ENCODE measurements around the gene WDPCP. TPM values are rescaled to one million over a fixed set of nuclear protein-coding genes. Genes with fewer than 3 reads are reported as not detected.

WDPCP gene
- total and polyA plus RNA-seq, 2 of the 8 experiments (the other 6 are each of a cell fraction or from before 2014, with no cell fraction given): 9.3 to 25.8 TPM

DNA sequence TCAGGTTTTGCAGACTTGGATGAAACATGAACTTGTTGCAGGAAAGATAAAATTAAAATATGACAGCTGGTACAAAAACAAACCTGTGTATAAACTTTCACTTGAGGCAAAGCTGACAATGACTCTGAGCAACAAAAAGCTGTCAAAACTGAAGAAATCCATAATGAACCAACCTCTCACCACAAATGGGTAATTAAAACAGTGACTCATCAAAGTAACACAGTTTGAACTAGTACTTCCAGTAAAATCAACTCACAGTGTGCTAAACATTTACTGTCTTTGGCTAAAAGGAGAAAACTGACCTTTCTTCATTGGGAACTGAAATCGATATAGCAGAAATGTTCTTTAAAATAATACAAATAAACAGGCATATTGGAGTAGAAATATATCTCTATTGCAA lies 209.7 kb downstream of the WDPCP start:
- H3K79me1 ChIP-seq (ENCODE audit: low read depth, low read length): no peaks in the 10 kb centered on the region
- POLR2A ChIA-PET (ENCODE audit: partially characterized antibody): no interaction called here

More for the DNA sequence above, 209.7 kb downstream of the WDPCP start:
- no peak overlapping the region for H3K23ac ChIP-seq (ENCODE audit: insufficient read length)
- FAIRE-seq (no peak), DNase-seq (ENCODE audit: low read depth in 1 of 2, low spot score in 2 of 2) (no peak)
- H3K18ac ChIP-seq (ENCODE audit: extremely low read depth, low read length): no peak overlapping the region
- WGBS, 2 experiments (ENCODE audit: extremely low coverage in 1 of 2, insufficient coverage in 1 of 2, insufficient read length in 1 of 2, insufficient replicate concordance in 2 of 2, low coverage in 1 of 2, low lambda C conversion rate in 2 of 2, missing lambda C conversion rate in 1 of 2): 91% methylated on average over 1 of the region's 1 CpG; no CpG with 5 or more reads in 1 of the 2 experiments
- no peak overlapping the region for H3K4ac ChIP-seq (replicated peaks; ENCODE audit: insufficient read length, low read depth, low read length)
- H4K20me1 ChIP-seq (replicated peaks in 1 of 2; ENCODE audit: control insufficient read depth in 1 of 2, insufficient read depth in 2 of 2, low read length in 2 of 2): no peaks in the 10 kb centered on the region
- no peak overlapping the region for H2AFZ ChIP-seq (ENCODE audit: low read length)
- peaks cover 0 to 9% (median 0%) of the 10 kb centered on the region in 4 experiments; a peak in 2 of 7 replicates for H3K4me1 ChIP-seq (replicated peaks in 1 of 4; ENCODE audit: control insufficient read depth in 3 of 4, insufficient read depth in 4 of 4, low read length in 3 of 4)
- H3K79me2 ChIP-seq (ENCODE audit: control insufficient read depth in 1 of 2, insufficient read depth in 2 of 2, low read length in 2 of 2): no peaks in the 10 kb centered on the region
- no peak overlapping the region for H2BK5ac ChIP-seq (ENCODE audit: low read depth, low read length)
- no peaks in the 10 kb centered on the region for H3K27me3 ChIP-seq (replicated peaks in 1 of 4; ENCODE audit: control insufficient read depth in 3 of 4, extremely low read depth in 1 of 4, insufficient read depth in 3 of 4, low read length in 3 of 4)
- H4K91ac ChIP-seq (replicated peaks; ENCODE audit: insufficient read length, low read length): no peak overlapping the region
- no peaks in the 10 kb centered on the region for H3K23me2 ChIP-seq (ENCODE audit: low read depth, low read length)
- no peak overlapping the region for H3K4me2 ChIP-seq (ENCODE audit: insufficient read depth in 1 of 2, low read depth in 2 of 2, low read length in 2 of 2)
- no peak overlapping the region for H4K5ac ChIP-seq (ENCODE audit: insufficient read length, low read depth, low read length)
- no peak overlapping the region for H3K56ac ChIP-seq (replicated peaks; ENCODE audit: insufficient read length, low read depth, low read length)
- H3K4me3 ChIP-seq (ENCODE audit: extremely low read depth in 1 of 4, insufficient read depth in 2 of 4, low read depth in 3 of 4, low read length in 4 of 4): no peak overlapping the region
- H4K8ac ChIP-seq (ENCODE audit: extremely low read depth, insufficient read depth, low read length): no peak overlapping the region
- no peak overlapping the region for H2BK12ac ChIP-seq (ENCODE audit: low read depth, low read length)
- H2BK20ac ChIP-seq (ENCODE audit: low read length): no peak overlapping the region
- H3K36me3 ChIP-seq (ENCODE audit: control insufficient read depth in 2 of 4, insufficient read depth in 4 of 4, low read length in 3 of 4): no peaks in the 10 kb centered on the region; a peak in 1 of 8 replicates
- CTCF ChIA-PET (ENCODE audit: partially characterized antibody): no interaction called here
- no peak overlapping the region for H3K27ac ChIP-seq (ENCODE audit: low read depth, low read length)
- no peak overlapping the region for H3K9ac ChIP-seq (replicated peaks in 1 of 4; ENCODE audit: extremely low read depth in 1 of 4, low read depth in 3 of 4, low read length in 3 of 4)
- TF ChIP-seq, protein P1, sequence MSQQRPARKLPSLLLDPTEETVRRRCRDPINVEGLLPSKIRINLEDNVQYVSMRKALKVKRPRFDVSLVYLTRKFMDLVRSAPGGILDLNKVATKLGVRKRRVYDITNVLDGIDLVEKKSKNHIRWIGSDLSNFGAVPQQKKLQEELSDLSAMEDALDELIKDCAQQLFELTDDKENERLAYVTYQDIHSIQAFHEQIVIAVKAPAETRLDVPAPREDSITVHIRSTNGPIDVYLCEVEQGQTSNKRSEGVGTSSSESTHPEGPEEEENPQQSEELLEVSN (IDR thresholded peaks at IDR 0.05): no peak
- H3K14ac ChIP-seq (ENCODE audit: insufficient read length): no peak overlapping the region
- no peak overlapping the region for H2BK120ac ChIP-seq (replicated peaks; ENCODE audit: low read depth, low read length)
- no peak overlapping the region for H2BK15ac ChIP-seq (ENCODE audit: low read length)
- H3K9me3 ChIP-seq (ENCODE audit: insufficient read depth in 2 of 2, low read depth in 1 of 2, low read length in 1 of 2): no peaks in the 10 kb centered on the region
- no peak overlapping the region for H2AK5ac ChIP-seq (ENCODE audit: low read depth, low read length)
